ENCODE results near the gene GPR142. TPM values are rescaled to one million over a fixed set of nuclear protein-coding genes. Genes with fewer than 3 reads are reported as not detected.

GPR142 gene
- total and polyA plus RNA-seq, 2 of the 13 experiments (the other 11 are each of a cell fraction or from before 2014, with no cell fraction given) = not detected

- peak; percentile 80 for TF ChIP-seq FOSL2 (CRISPR knock-in tag; IDR thresholded peaks at IDR 0.05)
- TF ChIP-seq XBP1 (CRISPR knock-in tag; IDR thresholded peaks at IDR 0.05) = no peak
- TF ChIP-seq ZNF713 (CRISPR knock-in tag; IDR thresholded peaks at IDR 0.05) = no peak
- no peak for TF ChIP-seq ZC3H13 (CRISPR knock-in tag; IDR thresholded peaks at IDR 0.05)
- TF ChIP-seq POLR2A (IDR thresholded peaks at IDR 0.05; ENCODE audit: insufficient read depth in 1 of 2, low read depth in 2 of 2, low read length in 2 of 2) = no peak
- TF ChIP-seq ZBTB37 (CRISPR knock-in tag; IDR thresholded peaks at IDR 0.05) = no peak
- no peak for TF ChIP-seq ZNF773 (CRISPR knock-in tag; IDR thresholded peaks at IDR 0.05; ENCODE audit: borderline replicate concordance)
- no peak for TF ChIP-seq ZBTB1 (CRISPR knock-in tag; IDR thresholded peaks at IDR 0.05; ENCODE audit: borderline replicate concordance)
- no peak for TF ChIP-seq LRRFIP1 (CRISPR knock-in tag; conservative IDR thresholded peaks at IDR 0.05)
- TF ChIP-seq ZNF143 (CRISPR knock-in tag; IDR thresholded peaks at IDR 0.05) = no peak
Measured at GRCh38 chr17:74385201-74385600, 17.9 kb downstream of the GPR142 start (continued).

GRCh38 chr17:74386386-74386785 lies 19.1 kb downstream of the GPR142 start:
- ATAC-seq (no peak), FAIRE-seq (no peak), DNase-seq (ENCODE audit: low spot score) (no peak)
- WGBS (ENCODE audit: low lambda C conversion rate) = 50% methylated on average over 8 of the region's 8 CpGs
- intact Hi-C loops (cut with micrococcal nuclease; ENCODE audit: unreplicated experiment) = no loop called here
- ChIA-PET CTCF (ENCODE audit: low intra/inter-chr PET ratio, low total read pairs) (no interaction called here), POLR2A (no interaction called here)
- in situ Hi-C loops (cut with HindIII; ENCODE audit: extremely low pct_ligation_motif_present, low pct_unique_long_range_greater_than_20kb) = no loop called here
- no peaks in the 10 kb centered on the region for H4K20me1 ChIP-seq (ENCODE audit: insufficient read depth, low read length)
- H2AFZ ChIP-seq (ENCODE audit: low read length) = no peak overlapping the region
- no peak overlapping the region for H3K4me3 ChIP-seq (replicated peaks in 1 of 3; ENCODE audit: insufficient read depth in 1 of 3, low read depth in 2 of 3, low read length in 3 of 3)
- H3K27me3 ChIP-seq (ENCODE audit: control insufficient read depth in 1 of 2, insufficient read depth in 2 of 2, low read length in 2 of 2) = peaks cover 2 to 14% of the 10 kb centered on the region in 2 experiments; a peak in 3 of 5 replicates
- H3K79me2 ChIP-seq (ENCODE audit: insufficient read depth, low read length) = no peaks in the 10 kb centered on the region
- H3K27ac ChIP-seq (ENCODE audit: extremely low read length, insufficient read depth, low read length) = no peak overlapping the region
- peaks cover 14% of the 10 kb centered on the region; the same call in 1 of the 2 replicates for H3K4me1 ChIP-seq (ENCODE audit: insufficient read depth, low read length)
- BruUV-seq (replicated peaks) = no TSS peak
- H3K9me3 ChIP-seq (ENCODE audit: low read length) = no peaks in the 10 kb centered on the region
- no peak overlapping the region for H3K9ac ChIP-seq (ENCODE audit: insufficient read depth, low read depth, low read length)
- no peaks in the 10 kb centered on the region for H3K36me3 ChIP-seq (replicated peaks in 1 of 2; ENCODE audit: control insufficient read depth in 1 of 2, insufficient read depth in 2 of 2, low read length in 2 of 2)
- no peak overlapping the region for H3K4me2 ChIP-seq (ENCODE audit: low read depth, low read length)
- TF ChIP-seq MED13 (CRISPR knock-in tag; IDR thresholded peaks at IDR 0.05) (no peak), ZNF207 (IDR thresholded peaks at IDR 0.05; ENCODE audit: borderline replicate concordance) (no peak), DPF2 (CRISPR knock-in tag; IDR thresholded peaks at IDR 0.05; ENCODE audit: borderline replicate concordance, low read depth) (no peak)

Data from HepG2 (cell line).